Neural cell (in vitro differentiated cells): Measurements from ENCODE around the gene ABCC8. TPM values are rescaled to one million over a fixed set of nuclear protein-coding genes. Genes with fewer than 3 reads are reported as not detected.

Experiments used
- H2AFZ ChIP-seq: fragments of 200-600, 300-800 bp; sonication (generic), shearing (Covaris generic); 2 replicates; pipeline ENCODE4 v1.6.0; 2014; ENCODE audit warnings: low read depth, mild to moderate bottlenecking, antibody characterized with exemption, low read length, moderate library complexity
- H3F3A ChIP-seq: fragments of 200-600 bp; shearing (Covaris generic); 2 replicates; pipeline ENCODE4 v1.6.1; 2016; ENCODE audit warnings: mild to moderate bottlenecking, moderate library complexity, mixed read lengths, antibody characterized with exemption, low read length; ENCODE audit not compliant: insufficient read depth, poor library complexity, severe bottlenecking
- H3K27ac ChIP-seq: fragments of 200-600, 300-800 bp; sonication (generic), shearing (Covaris generic); 2 replicates; pipeline ENCODE4 v1.5.1; 2014; ENCODE audit warnings: mild to moderate bottlenecking, low read length, moderate library complexity
- H3K27me3 ChIP-seq: fragments of 300-800, 200-600 bp; sonication (generic), shearing (Covaris generic); 2 replicates; pipeline ENCODE4 v1.6.0; 2014; ENCODE audit warnings: mild to moderate bottlenecking, low read depth, low read length, moderate library complexity; ENCODE audit not compliant: insufficient read depth
- H3K36me3 ChIP-seq: fragments of 300-800, 200-600 bp; sonication (generic), shearing (Covaris generic); 2 replicates; pipeline ENCODE4 v1.5.1; 2014; ENCODE audit warnings: mild to moderate bottlenecking, antibody characterized with exemption, low read length, moderate library complexity; ENCODE audit not compliant: insufficient read depth
- H3K4me2 ChIP-seq: fragments of 300-800, 200-600 bp; sonication (generic), shearing (Covaris generic); 2 replicates; pipeline ENCODE4 v1.6.0; 2014; ENCODE audit warnings: mild to moderate bottlenecking, low read length
- H3K4me3 ChIP-seq: fragments of 300-800, 200-600 bp; sonication (generic), shearing (Covaris generic); 2 replicates; pipeline ENCODE4 v1.5.1; 2014; ENCODE audit warnings: mild to moderate bottlenecking, low read length, moderate library complexity
- H3K79me2 ChIP-seq: fragments of 200-600 bp; shearing (Covaris generic); replicated peaks from 2 replicates; pipeline ENCODE4 v1.6.0; 2014; ENCODE audit warnings: mild to moderate bottlenecking, low read length, moderate library complexity; ENCODE audit not compliant: insufficient read depth
- H3K9ac ChIP-seq: fragments of 300-800, 200-600 bp; sonication (generic), shearing (Covaris generic); 2 replicates; pipeline ENCODE4 v1.6.1; 2016; ENCODE audit warnings: mild to moderate bottlenecking, low read length, mixed read lengths
- H3K9me2 ChIP-seq: fragments of 200-600 bp; shearing (Covaris generic); 2 replicates; pipeline ENCODE4 v1.6.1; 2016; ENCODE audit warnings: mild to moderate bottlenecking, low read length, mixed read lengths; ENCODE audit not compliant: insufficient read depth
- H3K9me3 ChIP-seq: fragments of 200-600, 300-800 bp; sonication (generic), shearing (Covaris generic); 2 replicates; pipeline ENCODE4 v1.6.1; 2016; ENCODE audit warnings: mild to moderate bottlenecking, mixed run types, low read length, moderate library complexity, mixed read lengths
- H4K20me1 ChIP-seq: fragments of 200-600 bp; shearing (Covaris generic); 2 replicates; pipeline ENCODE4 v1.6.1; 2016; ENCODE audit warnings: mild to moderate bottlenecking, mixed run types; ENCODE audit not compliant: insufficient read depth
- EP300 ChIP-seq: fragments of 450-650 bp; conservative IDR thresholded peaks from 2 replicates; pipeline ENCODE4 v1.6.1; 2014; ENCODE audit warnings: antibody characterized with exemption, mild to moderate bottlenecking, moderate library complexity; ENCODE audit not compliant: poor library complexity, severe bottlenecking
- EZH2 ChIP-seq: fragments of 200-600, 300-800 bp; shearing (Covaris generic), sonication (generic); IDR thresholded peaks from 2 replicates; pipeline ENCODE4 v1.6.1; 2014; ENCODE audit warnings: antibody characterized with exemption, low read length, borderline replicate concordance, mild to moderate bottlenecking; ENCODE audit not compliant: insufficient read depth, poor library complexity, severe bottlenecking
- MXI1 ChIP-seq: fragments of 450-650 bp; conservative IDR thresholded peaks from 2 replicates; pipeline ENCODE4 v1.6.1; 2014; ENCODE audit warnings: antibody characterized with exemption, mild to moderate bottlenecking; ENCODE audit not compliant: poor library complexity, severe bottlenecking
- POLR2AphosphoS5 ChIP-seq: IDR thresholded peaks from 2 replicates; pipeline ENCODE4 v1.6.1; 2012
- RAD21 ChIP-seq: fragments of 450-650 bp; conservative IDR thresholded peaks from 2 replicates; pipeline ENCODE4 v1.6.1; 2014; ENCODE audit warnings: antibody characterized with exemption, mild to moderate bottlenecking, moderate library complexity
- REST ChIP-seq: IDR thresholded peaks from 2 replicates; pipeline ENCODE4 v1.6.1; 2012; ENCODE audit warnings: borderline replicate concordance
- SMC3 ChIP-seq: fragments of 450-650 bp; conservative IDR thresholded peaks from 2 replicates; pipeline ENCODE4 v1.6.1; 2014; ENCODE audit warnings: antibody characterized with exemption, mild to moderate bottlenecking, moderate library complexity; ENCODE audit not compliant: poor library complexity
- TAF1 ChIP-seq: IDR thresholded peaks from 2 replicates; pipeline ENCODE4 v1.6.1; 2012; ENCODE audit warnings: low read depth
- polyA plus RNA-seq: library from polyadenylated mRNA; depleted of rRNA; stranded (reverse); fragments of >200 nt; gene quantifications from 2 replicates; pipeline ENCODE4 v1.2.3, GENCODE V29; 2014
- TF ChIP-seq, protein P1 (sequence below): fragments of 450-650 bp; IDR thresholded peaks from 2 replicates; pipeline ENCODE4 v1.5.1; 2014; ENCODE audit warnings: antibody characterized with exemption, mild to moderate bottlenecking, moderate library complexity; ENCODE audit not compliant: poor library complexity, severe bottlenecking

ABCC8 gene
- polyA plus RNA-seq, 1 donor from 2014 or later, result 13.2 TPM

DNA sequence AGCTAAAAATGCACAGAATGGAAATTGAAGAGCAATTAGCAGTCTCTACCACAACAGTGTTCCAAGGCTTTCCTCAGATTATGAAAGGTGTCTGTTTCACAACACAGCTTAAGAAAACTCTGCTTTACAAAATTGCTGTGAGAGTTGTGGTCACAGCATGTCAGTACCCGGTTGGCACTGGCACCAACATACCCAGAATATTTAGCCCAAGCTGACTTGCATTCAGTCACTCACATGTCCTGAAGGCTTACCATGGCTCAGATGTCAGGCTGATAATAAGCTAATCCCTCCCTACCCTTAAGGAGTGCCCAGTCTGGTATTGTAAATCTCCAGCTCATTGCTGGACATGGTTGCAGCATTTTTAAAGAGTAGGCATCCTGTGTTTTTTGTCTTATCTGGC lies 110.2 kb downstream of the ABCC8 start:
- Histone ChIP-seq H3K36me3 (peaks cover 4% of the 10 kb centered on the region), H3F3A (no peaks in the 10 kb centered on the region), H3K4me3 (no peak overlapping the region), H3K27me3 (no peaks in the 10 kb centered on the region), H4K20me1 (no peaks in the 10 kb centered on the region), H3K9ac (no peak overlapping the region), H3K27ac (no peak overlapping the region), H3K9me3 (peaks cover 25% of the 10 kb centered on the region), H3K4me2 (no peak overlapping the region), H3K79me2 (no peaks in the 10 kb centered on the region), H3K9me2 (no peaks in the 10 kb centered on the region), H2AFZ (no peak overlapping the region)
- TF ChIP-seq TAF1, result no peak
- TF ChIP-seq MXI1, result no peak
- no peak for TF ChIP-seq REST
- TF ChIP-seq EP300, result no peak
- TF ChIP-seq SMC3, result no peak
- TF ChIP-seq EZH2, result no peak
- no peak for TF ChIP-seq RAD21
- TF ChIP-seq POLR2AphosphoS5, result no peak

DNA sequence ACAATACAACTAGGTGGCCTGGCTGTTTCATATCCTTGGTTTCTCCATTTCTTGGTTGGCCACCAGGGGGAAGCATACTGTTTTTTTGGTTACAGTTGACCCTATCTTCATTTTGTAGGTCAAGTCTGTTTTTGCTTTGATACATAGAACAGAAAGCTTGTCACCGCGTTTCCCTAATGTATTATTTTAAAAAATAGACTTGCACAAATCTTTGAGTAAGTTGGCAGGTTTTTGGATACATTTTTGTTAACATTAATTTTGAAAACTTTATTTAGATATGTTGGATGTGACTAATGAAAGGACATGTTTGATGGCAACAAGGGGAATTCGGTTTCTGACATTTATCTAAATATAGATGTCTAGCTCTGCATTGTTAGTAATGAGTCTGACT lies 122.0 kb downstream of the ABCC8 start:
- Histone ChIP-seq H3K27me3 (peaks cover 27% of the 10 kb centered on the region), H3K36me3 (no peaks in the 10 kb centered on the region), H3K9me3 (no peaks in the 10 kb centered on the region), H3K9ac (no peak overlapping the region), H3K79me2 (no peaks in the 10 kb centered on the region), H3F3A (peaks cover 3% of the 10 kb centered on the region), H4K20me1 (no peaks in the 10 kb centered on the region), H3K27ac (no peak overlapping the region), H3K4me3 (peak overlapping the region; percentile 81), H3K4me2 (no peak overlapping the region), H2AFZ (no peak overlapping the region), H3K9me2 (no peaks in the 10 kb centered on the region)
- TF ChIP-seq, protein P1, sequence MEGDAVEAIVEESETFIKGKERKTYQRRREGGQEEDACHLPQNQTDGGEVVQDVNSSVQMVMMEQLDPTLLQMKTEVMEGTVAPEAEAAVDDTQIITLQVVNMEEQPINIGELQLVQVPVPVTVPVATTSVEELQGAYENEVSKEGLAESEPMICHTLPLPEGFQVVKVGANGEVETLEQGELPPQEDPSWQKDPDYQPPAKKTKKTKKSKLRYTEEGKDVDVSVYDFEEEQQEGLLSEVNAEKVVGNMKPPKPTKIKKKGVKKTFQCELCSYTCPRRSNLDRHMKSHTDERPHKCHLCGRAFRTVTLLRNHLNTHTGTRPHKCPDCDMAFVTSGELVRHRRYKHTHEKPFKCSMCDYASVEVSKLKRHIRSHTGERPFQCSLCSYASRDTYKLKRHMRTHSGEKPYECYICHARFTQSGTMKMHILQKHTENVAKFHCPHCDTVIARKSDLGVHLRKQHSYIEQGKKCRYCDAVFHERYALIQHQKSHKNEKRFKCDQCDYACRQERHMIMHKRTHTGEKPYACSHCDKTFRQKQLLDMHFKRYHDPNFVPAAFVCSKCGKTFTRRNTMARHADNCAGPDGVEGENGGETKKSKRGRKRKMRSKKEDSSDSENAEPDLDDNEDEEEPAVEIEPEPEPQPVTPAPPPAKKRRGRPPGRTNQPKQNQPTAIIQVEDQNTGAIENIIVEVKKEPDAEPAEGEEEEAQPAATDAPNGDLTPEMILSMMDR, result peak; percentile 68
- TF ChIP-seq RAD21 (peak; percentile 37), POLR2AphosphoS5 (no peak), EP300 (no peak), SMC3 (peak; percentile 60)
